Left hindlimb (tissue), 1 donor: ENCODE measurements around the gene ZFYVE28.
"Not testable (repeated sequence)": the region's sequence is repeated elsewhere in the genome, so short reads cannot be mapped to it uniquely, and the experiment has no call there.

Experiments used
- DNase-seq: peaks from one replicate; pipeline ENCODE4 v3.0.0-alpha.2; 2018

The ZFYVE28 gene

GRCh38 chr4:2243681-2244380 is 174.6 kb downstream of the ZFYVE28 start:
- peak; percentile 70 for DNase-seq

DNA sequence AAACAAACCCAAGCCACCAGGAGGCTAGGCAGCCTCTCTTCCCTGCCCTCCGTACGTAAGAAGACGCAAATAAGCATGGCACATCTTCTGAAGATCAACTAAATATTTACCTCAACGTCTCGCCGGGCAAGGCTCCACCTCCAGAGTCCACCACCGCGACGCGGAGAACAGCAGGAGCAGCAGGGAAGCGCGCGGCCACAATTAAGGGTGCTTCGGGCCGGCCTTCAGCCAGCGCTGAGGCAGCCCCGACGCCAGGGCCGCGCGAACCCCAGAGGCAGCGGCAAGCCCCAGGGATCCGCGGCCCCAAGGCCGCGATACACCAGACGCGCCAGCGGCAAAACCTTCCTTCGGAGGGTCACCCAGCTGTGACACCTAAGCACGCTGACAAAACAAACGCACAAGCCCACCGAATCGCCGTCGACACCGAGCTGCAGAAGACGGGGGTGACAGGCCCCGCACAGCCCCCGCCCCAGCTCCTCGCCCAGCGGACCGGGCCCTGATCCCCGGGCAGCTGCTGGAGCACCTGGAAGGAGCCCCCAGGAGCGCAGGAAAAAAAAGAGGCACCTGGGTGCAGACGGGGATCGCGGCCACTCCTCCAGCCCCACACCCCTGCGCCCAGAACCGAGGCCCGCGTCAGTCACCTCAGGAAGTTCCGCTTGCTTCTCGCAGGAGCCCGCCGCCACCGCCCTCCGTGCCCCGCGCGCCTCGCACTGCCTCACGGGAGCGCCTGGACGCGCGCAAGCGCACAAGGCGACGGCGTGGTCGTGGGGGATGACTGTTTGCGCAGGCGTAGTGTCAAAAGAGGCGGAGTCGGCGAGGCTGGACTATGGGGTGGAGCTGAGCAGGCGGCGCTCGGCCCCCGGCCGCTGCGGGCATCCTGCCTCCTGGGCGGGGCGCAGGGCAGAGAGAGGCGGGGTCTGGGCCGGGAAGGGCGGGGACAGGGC is 176.8 kb downstream of the ZFYVE28 start, which contains the start of the genes HAUS3 and POLN:
Gene HAUS3 (minus strand): TSS at position 712 of the 944 bp plus-strand sequence. CDS start 1,175 bp downstream, outside the sequence.
Gene POLN (minus strand): TSS at position 712 of the 944 bp plus-strand sequence. CDS start 12,890 bp downstream, outside the sequence.
- DNase-seq: peak; percentile 99

GRCh38 chr4:2241003-2241402 is 177.4 kb downstream of the ZFYVE28 start:
- no peak for DNase-seq

DNA sequence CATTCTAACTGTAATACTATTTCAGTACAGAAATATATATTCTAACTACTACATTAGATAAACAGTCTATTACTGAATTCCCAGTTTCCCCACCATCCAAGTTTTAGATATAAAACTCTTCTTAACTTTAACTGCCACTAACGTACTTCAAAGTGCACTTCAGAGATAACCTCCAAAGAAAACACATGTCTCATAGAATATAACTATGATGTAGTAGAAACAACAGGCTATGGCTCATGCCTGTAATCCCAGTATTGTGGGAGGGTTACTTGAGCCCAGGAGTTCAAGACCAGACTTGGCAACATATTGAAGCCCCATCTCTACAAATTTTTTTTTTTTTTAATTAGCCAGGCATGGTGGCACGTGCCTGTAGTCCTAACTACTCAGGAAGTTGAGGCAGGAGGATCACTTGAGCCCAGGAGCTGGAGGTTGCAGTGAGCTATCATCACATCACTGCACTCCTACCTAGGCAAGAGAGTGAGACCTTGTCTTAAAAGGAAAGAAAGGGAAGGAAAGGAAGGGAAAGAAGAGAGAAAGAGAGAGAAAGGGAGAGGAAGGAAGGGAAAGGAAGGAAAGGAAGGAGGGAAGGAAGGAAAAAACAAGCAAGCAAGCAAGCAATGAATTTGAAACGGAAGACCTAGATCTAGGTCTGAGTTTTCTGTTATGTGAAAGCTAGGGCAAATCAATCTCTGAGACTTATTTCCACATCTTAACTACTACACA is 181.3 kb downstream of the ZFYVE28 start:
- DNase-seq: no peak

- no peak for DNase-seq
These were observed 187.4 kb downstream of the ZFYVE28 start for GRCh38 chr4:2231082-2231481.

GRCh38 chr4:2226261-2226660 is 192.2 kb downstream of the ZFYVE28 start:
- DNase-seq: no peak

DNA sequence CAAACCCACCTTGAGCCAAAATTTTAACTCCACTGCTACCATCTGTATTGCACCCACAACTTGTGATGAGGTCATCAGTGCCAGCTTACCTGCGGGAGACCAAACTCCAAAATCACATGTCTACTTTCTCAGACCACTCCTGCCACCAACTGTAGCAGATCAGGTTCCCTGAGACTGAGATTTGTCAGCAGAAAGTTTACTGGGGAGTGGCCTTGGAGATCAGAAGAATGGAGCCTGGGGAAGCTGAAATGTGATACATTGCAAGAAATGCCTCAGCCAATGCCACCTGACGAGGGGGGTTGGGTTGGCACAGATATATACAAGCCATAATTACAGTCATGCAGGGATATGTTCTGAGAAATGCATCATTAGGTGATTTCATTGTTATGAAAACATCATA is 195.6 kb downstream of the ZFYVE28 start:
- no peak for DNase-seq

- DNase-seq: not testable (repeated sequence)
These were observed 197.1 kb downstream of the ZFYVE28 start for GRCh38 chr4:2221378-2221777.

DNA sequence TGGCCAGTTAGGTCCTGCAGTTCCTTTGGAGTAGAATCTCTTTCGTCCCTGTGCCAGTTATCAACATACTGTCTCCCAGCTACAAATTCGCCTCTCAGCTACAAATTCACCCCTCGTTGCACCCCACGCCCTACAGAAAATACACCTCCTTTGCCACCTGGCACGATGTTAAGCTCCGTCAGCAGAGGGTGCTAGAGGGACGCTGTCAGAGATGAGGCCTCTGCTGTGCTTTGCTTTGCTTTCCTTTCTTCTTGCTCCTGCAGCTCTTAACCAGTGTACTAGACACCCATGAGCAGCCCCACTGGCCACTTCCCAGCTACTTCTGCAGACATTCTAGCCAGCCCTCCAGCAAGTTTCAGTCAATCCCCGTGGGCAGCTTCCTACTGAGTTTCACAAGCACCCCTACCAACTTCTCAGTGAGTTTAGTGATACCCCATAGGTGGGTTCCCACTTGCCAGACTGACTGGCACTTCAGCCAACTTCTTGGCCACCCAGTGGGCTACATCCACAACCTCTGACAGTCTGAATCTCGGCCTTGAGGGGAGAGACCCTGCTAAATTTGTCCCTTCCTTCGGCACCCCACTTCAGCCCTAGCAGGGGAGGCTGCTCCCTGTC is 198.3 kb downstream of the ZFYVE28 start:
- peak; percentile 74 for DNase-seq
